ENCODE measurements around the gene PMEPA1.
A peak's percentile ranks its signal among the peaks of the same experiment; 100 is the strongest.

PMEPA1 gene

GRCh38 chr20:57628047-57628961 is 81.5 kb downstream of the PMEPA1 start:
- Histone ChIP-seq H3K4me3 (ENCODE audit: low read length in 2 of 2) (peak overlapping the region in 1 of 2 donors; percentile 17), H3K9me3 (ENCODE audit: control insufficient read depth in 2 of 2, low read length in 2 of 2) (peaks cover 0 to 2% of the 10 kb centered on the region in 2 donors), H3K27ac (ENCODE audit: low read depth in 2 of 2, low read length in 2 of 2) (peak overlapping the region; percentile 62 to 64), H3K36me3 (ENCODE audit: control insufficient read depth in 2 of 2, insufficient read depth in 2 of 2, low read length in 2 of 2) (no peaks in the 10 kb centered on the region), H3K9ac (ENCODE audit: low read depth in 1 of 2, low read length in 2 of 2) (no peak overlapping the region), H3K27me3 (ENCODE audit: control insufficient read depth in 2 of 2, insufficient read depth in 2 of 2, low read length in 2 of 2) (peaks cover 0 to 4% of the 10 kb centered on the region in 2 donors), H3K4me1 (ENCODE audit: control insufficient read depth in 2 of 2, insufficient read depth in 2 of 2, low read length in 2 of 2) (peaks cover 3 to 4% of the 10 kb centered on the region in 2 donors)

DNA sequence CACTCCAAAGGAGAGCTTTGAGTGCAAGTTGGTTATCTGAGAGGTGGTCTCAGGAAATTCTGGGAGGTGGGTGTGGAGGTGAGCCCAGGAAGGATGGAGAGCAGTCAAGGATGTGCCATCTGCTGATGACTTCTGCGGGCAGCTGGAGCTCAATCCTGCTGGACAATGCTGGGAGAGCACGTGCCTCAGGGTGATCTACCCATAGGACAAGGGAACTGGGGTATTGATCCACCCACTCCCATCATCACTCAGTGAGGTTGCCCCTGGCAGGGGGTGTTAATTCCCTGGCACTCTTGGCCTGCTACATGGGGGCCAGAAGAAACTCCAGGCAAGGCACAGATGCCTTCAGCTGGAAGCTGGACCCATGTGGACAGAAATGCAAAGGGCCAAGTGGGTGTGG is 82.5 kb downstream of the PMEPA1 start:
- Histone ChIP-seq H3K4me3 (ENCODE audit: low read length in 2 of 2) (no peak overlapping the region), H3K9me3 (ENCODE audit: control insufficient read depth in 2 of 2, low read length in 2 of 2) (peaks cover 0 to 2% of the 10 kb centered on the region in 2 donors), H3K9ac (ENCODE audit: low read depth in 1 of 2, low read length in 2 of 2) (no peak overlapping the region), H3K36me3 (ENCODE audit: control insufficient read depth in 2 of 2, insufficient read depth in 2 of 2, low read length in 2 of 2) (no peaks in the 10 kb centered on the region), H3K4me1 (ENCODE audit: control insufficient read depth in 2 of 2, insufficient read depth in 2 of 2, low read length in 2 of 2) (peaks cover 3 to 4% of the 10 kb centered on the region in 2 donors), H3K27me3 (ENCODE audit: control insufficient read depth in 2 of 2, insufficient read depth in 2 of 2, low read length in 2 of 2) (no peaks in the 10 kb centered on the region), H3K27ac (ENCODE audit: low read depth in 2 of 2, low read length in 2 of 2) (peak overlapping the region; percentile 26 to 43)

- no peak overlapping the region for H3K9ac ChIP-seq (ENCODE audit: low read depth in 1 of 2, low read length in 2 of 2)
- peaks cover 0 to 2% of the 10 kb centered on the region in 2 donors for H3K9me3 ChIP-seq (ENCODE audit: control insufficient read depth in 2 of 2, low read length in 2 of 2)
- H3K36me3 ChIP-seq (ENCODE audit: control insufficient read depth in 2 of 2, insufficient read depth in 2 of 2, low read length in 2 of 2): no peaks in the 10 kb centered on the region
- H3K4me3 ChIP-seq (ENCODE audit: low read length in 2 of 2): no peak overlapping the region
- peaks cover 13 to 16% of the 10 kb centered on the region in 2 donors for H3K4me1 ChIP-seq (ENCODE audit: control insufficient read depth in 2 of 2, insufficient read depth in 2 of 2, low read length in 2 of 2)
- H3K27me3 ChIP-seq (ENCODE audit: control insufficient read depth in 2 of 2, insufficient read depth in 2 of 2, low read length in 2 of 2): no peaks in the 10 kb centered on the region
- H3K27ac ChIP-seq (ENCODE audit: low read depth in 2 of 2, low read length in 2 of 2): no peak overlapping the region
Observed at GRCh38 chr20:57625978-57626377, 83.8 kb downstream of the PMEPA1 start.

- Histone ChIP-seq H3K9ac (ENCODE audit: low read depth in 1 of 2, low read length in 2 of 2) (no peak overlapping the region), H3K27me3 (ENCODE audit: control insufficient read depth in 2 of 2, insufficient read depth in 2 of 2, low read length in 2 of 2) (no peaks in the 10 kb centered on the region), H3K4me1 (ENCODE audit: control insufficient read depth in 2 of 2, insufficient read depth in 2 of 2, low read length in 2 of 2) (peaks cover 16 to 18% of the 10 kb centered on the region in 2 donors), H3K4me3 (ENCODE audit: low read length in 2 of 2) (no peak overlapping the region), H3K9me3 (ENCODE audit: control insufficient read depth in 2 of 2, low read length in 2 of 2) (peaks cover 0 to 2% of the 10 kb centered on the region in 2 donors), H3K27ac (ENCODE audit: low read depth in 2 of 2, low read length in 2 of 2) (no peak overlapping the region), H3K36me3 (ENCODE audit: control insufficient read depth in 2 of 2, insufficient read depth in 2 of 2, low read length in 2 of 2) (no peaks in the 10 kb centered on the region)
Observed at GRCh38 chr20:57625181-57625958, 84.4 kb downstream of the PMEPA1 start.

- H3K27ac ChIP-seq (ENCODE audit: low read depth in 2 of 2, low read length in 2 of 2): no peak overlapping the region
- no peaks in the 10 kb centered on the region for H3K36me3 ChIP-seq (ENCODE audit: control insufficient read depth in 2 of 2, insufficient read depth in 2 of 2, low read length in 2 of 2)
- no peak overlapping the region for H3K9ac ChIP-seq (ENCODE audit: low read depth in 1 of 2, low read length in 2 of 2)
- peaks cover 0 to 2% of the 10 kb centered on the region in 2 donors for H3K9me3 ChIP-seq (ENCODE audit: control insufficient read depth in 2 of 2, low read length in 2 of 2)
- H3K27me3 ChIP-seq (ENCODE audit: control insufficient read depth in 2 of 2, insufficient read depth in 2 of 2, low read length in 2 of 2): no peaks in the 10 kb centered on the region
- H3K4me3 ChIP-seq (ENCODE audit: low read length in 2 of 2): no peak overlapping the region
- peaks cover 16 to 22% of the 10 kb centered on the region in 2 donors for H3K4me1 ChIP-seq (ENCODE audit: control insufficient read depth in 2 of 2, insufficient read depth in 2 of 2, low read length in 2 of 2)
Observed at GRCh38 chr20:57624124-57624523, 85.7 kb downstream of the PMEPA1 start.

DNA sequence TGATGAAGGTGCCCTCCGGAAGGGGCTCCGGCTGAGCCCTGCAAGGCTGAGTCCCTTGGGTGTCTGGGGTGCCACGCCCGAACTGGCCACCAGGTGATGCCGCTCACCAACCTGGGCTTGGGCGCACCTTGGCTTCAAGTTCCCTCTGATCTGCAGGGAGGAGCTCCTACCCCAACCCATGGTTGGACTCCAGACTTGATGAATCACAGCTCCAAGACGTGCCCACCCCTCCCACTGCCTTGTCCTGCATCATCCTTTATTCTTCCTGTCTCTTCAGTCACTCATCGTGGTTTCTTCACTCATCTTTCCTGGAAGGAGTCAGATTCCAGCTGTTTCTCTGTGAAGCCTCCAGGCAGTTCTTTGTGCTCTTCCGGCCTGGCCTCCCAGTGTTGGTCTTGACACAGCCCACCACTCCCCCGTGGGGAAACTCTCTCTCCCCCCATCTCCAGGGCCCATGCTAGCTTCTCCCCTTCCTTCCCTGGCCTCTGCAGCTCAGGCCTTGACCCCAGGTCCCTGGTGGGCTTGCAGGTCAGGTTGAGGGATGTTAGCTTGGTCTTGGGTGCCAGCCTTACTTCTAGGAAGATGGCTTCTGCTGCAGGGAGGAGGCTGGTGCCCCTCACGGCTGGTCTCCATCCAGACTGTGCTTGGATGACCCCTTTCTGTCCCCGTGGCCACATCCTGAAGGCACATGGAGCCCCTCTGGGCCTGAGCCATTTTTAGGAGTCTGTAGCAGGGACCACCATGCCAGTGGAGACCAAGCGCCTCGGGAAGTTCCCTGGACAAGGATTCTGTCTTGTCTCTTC is 87.0 kb downstream of the PMEPA1 start:
- Histone ChIP-seq H3K9me3 (ENCODE audit: control insufficient read depth in 2 of 2, low read length in 2 of 2) (peaks cover 0 to 2% of the 10 kb centered on the region in 2 donors), H3K4me1 (ENCODE audit: control insufficient read depth in 2 of 2, insufficient read depth in 2 of 2, low read length in 2 of 2) (peaks cover 20 to 32% of the 10 kb centered on the region in 2 donors), H3K27ac (ENCODE audit: low read depth in 2 of 2, low read length in 2 of 2) (no peak overlapping the region), H3K36me3 (ENCODE audit: control insufficient read depth in 2 of 2, insufficient read depth in 2 of 2, low read length in 2 of 2) (no peaks in the 10 kb centered on the region), H3K9ac (ENCODE audit: low read depth in 1 of 2, low read length in 2 of 2) (no peak overlapping the region), H3K27me3 (ENCODE audit: control insufficient read depth in 2 of 2, insufficient read depth in 2 of 2, low read length in 2 of 2) (no peaks in the 10 kb centered on the region), H3K4me3 (ENCODE audit: low read length in 2 of 2) (no peak overlapping the region)

DNA sequence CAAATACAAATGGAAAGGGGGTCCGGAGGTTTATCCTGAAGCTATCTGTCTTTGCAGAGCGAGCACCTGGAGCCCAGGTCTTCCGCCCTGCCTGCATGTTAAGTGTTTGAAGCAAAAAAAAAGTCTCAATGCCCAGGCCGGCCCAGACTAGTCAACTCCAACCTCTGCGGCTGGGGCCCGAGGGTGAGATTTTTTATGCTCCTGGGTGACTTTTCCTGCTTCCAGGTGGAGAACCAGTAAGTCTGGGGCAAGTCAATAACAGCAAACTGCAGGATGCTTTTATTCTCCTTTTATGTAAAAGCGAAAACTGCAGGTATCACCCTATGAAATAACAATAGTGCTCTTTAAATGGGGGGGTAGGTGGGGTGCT is 87.6 kb downstream of the PMEPA1 start:
- Histone ChIP-seq H3K9ac (ENCODE audit: low read depth in 1 of 2, low read length in 2 of 2) (no peak overlapping the region), H3K4me3 (ENCODE audit: low read length in 2 of 2) (no peak overlapping the region), H3K27ac (ENCODE audit: low read depth in 2 of 2, low read length in 2 of 2) (peak overlapping the region in 1 of 2 donors; percentile 76), H3K9me3 (ENCODE audit: control insufficient read depth in 2 of 2, low read length in 2 of 2) (peaks cover 0 to 2% of the 10 kb centered on the region in 2 donors), H3K27me3 (ENCODE audit: control insufficient read depth in 2 of 2, insufficient read depth in 2 of 2, low read length in 2 of 2) (no peaks in the 10 kb centered on the region), H3K4me1 (ENCODE audit: control insufficient read depth in 2 of 2, insufficient read depth in 2 of 2, low read length in 2 of 2) (peaks cover 24 to 27% of the 10 kb centered on the region in 2 donors), H3K36me3 (ENCODE audit: control insufficient read depth in 2 of 2, insufficient read depth in 2 of 2, low read length in 2 of 2) (no peaks in the 10 kb centered on the region)

- H3K4me1 ChIP-seq (ENCODE audit: control insufficient read depth in 2 of 2, insufficient read depth in 2 of 2, low read length in 2 of 2): peaks cover 27% of the 10 kb centered on the region in 2 donors
- no peak overlapping the region for H3K4me3 ChIP-seq (ENCODE audit: low read length in 2 of 2)
- H3K27me3 ChIP-seq (ENCODE audit: control insufficient read depth in 2 of 2, insufficient read depth in 2 of 2, low read length in 2 of 2): no peaks in the 10 kb centered on the region
- H3K36me3 ChIP-seq (ENCODE audit: control insufficient read depth in 2 of 2, insufficient read depth in 2 of 2, low read length in 2 of 2): no peaks in the 10 kb centered on the region
- peak overlapping the region; percentile 60 to 76 for H3K27ac ChIP-seq (ENCODE audit: low read depth in 2 of 2, low read length in 2 of 2)
- no peak overlapping the region for H3K9ac ChIP-seq (ENCODE audit: low read depth in 1 of 2, low read length in 2 of 2)
- peaks cover 0 to 2% of the 10 kb centered on the region in 2 donors for H3K9me3 ChIP-seq (ENCODE audit: control insufficient read depth in 2 of 2, low read length in 2 of 2)
Observed at GRCh38 chr20:57621421-57622200, 88.2 kb downstream of the PMEPA1 start.

DNA sequence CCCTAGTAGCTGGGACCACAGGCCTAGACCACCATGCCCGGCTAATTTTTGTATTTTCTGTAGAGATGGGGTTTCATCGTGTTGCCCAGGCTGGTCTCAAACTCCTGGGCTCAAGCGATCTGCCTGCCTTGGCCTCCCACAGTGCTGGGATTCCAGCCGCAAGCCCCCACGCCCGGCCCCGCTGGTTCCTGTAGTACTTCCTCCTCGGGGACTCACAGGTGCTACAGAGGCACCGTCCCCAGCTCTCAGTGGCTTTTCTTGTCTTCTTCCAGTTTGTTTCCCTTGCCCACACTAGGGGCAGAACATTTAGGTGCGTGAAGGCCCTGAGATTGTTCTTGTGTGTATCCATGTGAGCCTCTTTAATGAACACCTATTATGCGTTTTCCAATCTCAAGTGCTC is 88.8 kb downstream of the PMEPA1 start:
- H3K4me3 ChIP-seq (ENCODE audit: low read length in 2 of 2): no peak overlapping the region
- H3K27me3 ChIP-seq (ENCODE audit: control insufficient read depth in 2 of 2, insufficient read depth in 2 of 2, low read length in 2 of 2): no peaks in the 10 kb centered on the region
- H3K27ac ChIP-seq (ENCODE audit: low read depth in 2 of 2, low read length in 2 of 2): peak overlapping the region; percentile 60 to 76
- no peaks in the 10 kb centered on the region for H3K36me3 ChIP-seq (ENCODE audit: control insufficient read depth in 2 of 2, insufficient read depth in 2 of 2, low read length in 2 of 2)
- peaks cover 0 to 2% of the 10 kb centered on the region in 2 donors for H3K9me3 ChIP-seq (ENCODE audit: control insufficient read depth in 2 of 2, low read length in 2 of 2)
- H3K9ac ChIP-seq (ENCODE audit: low read depth in 1 of 2, low read length in 2 of 2): peak overlapping the region; percentile 46 to 54
- peaks cover 27 to 30% of the 10 kb centered on the region in 2 donors for H3K4me1 ChIP-seq (ENCODE audit: control insufficient read depth in 2 of 2, insufficient read depth in 2 of 2, low read length in 2 of 2)

All from mucosa of rectum (tissue), 2 donors.